Umbilical cord (tissue), 2 donors: ENCODE measurements around the gene MCC. TPM values are rescaled to one million over a fixed set of nuclear protein-coding genes. Genes with fewer than 3 reads are reported as not detected.

ENCODE experiments used
- DNase-seq: peaks from one replicate; pipeline ENCODE4 v3.0.0-alpha.2; 2015; ENCODE audit warnings: low spot score
- total RNA-seq: library from RNA; depleted of rRNA; stranded (reverse); fragments of >200 nt; gene quantifications from one replicate; pipeline ENCODE4 v1.2.3, GENCODE V29; 2014; ENCODE audit warnings: low replicate concordance; ENCODE audit not compliant: insufficient read depth

Gene MCC
- total RNA-seq, 1 donor from 2014 or later, result 65.2 TPM

DNA sequence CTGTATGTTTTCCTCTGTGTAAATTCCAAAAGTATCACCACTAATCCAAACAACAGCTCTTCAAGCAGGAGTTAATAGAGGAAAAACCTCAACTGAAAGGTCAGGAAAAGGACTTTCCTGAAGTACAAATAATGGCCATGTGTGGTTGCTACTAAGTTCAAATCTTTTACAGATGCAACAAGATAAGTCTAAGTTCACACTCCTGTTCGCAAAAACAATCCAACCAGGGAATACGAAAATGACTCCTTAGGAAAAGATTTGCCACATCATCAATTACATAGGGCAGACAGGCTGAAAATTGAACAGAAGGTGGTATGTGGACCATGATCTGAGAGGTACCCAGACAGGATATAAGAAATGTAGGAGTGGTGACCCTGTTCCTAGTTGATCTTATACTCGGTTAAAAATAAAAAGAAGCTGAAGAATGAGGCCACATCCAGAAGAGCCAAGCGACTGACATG, 263.6 kb downstream of the MCC start:
- no peak for DNase-seq

DNA sequence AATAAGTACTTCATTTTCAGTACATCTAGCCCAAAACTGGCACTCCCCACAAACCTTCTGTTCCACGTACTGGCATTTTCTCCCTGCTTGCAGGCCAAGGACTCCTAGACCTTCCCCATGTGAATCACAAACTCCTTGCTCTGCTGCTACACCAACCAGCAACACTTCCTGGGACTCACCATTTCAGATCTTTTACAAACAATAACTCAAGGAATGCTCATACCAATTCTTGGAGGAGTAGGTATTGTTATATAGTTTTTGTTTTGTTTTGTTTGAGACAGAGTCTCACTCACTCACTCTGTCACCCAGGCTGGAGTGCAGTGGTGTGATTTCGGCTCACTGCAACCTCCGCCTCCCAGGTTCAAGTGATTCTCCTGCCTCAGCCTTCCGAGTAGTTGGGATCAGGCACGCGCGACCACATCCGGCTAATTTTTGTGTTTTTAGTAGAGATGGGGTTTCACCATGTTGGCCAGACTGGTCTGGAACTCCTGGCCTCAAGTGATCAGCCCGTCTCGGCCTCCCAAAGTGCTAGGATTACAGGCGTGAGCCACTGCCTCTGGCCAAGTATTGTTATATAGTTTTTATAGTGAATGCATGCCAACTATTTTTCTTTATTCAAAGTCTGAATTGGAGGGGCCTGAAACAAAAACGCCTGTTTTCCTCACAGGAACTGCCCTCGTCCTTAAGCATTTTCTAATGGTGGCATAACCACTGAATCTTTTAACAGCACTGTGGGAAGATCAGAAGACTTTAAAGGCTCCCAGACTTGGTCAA, 264.2 kb downstream of the MCC start:
- no peak for DNase-seq

DNA sequence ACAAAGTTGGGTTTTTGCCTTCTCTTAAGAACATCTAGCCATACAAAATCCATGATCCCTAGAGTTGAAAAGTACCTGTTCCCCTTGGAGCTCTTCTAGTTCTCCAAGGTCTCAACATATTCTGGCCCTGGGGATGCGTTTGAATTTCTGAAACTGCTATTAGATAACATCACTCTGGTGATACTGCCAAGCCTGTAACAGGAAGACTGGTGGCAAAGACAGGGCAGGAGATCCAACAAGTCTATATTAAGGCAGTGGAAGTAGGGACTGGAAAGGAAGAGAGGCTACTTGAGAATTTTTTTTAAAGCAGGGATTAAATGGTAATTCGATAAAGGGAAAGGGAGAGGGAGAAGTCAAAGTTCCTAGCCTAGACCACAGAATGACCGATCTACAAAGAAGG, 264.9 kb downstream of the MCC start:
- DNase-seq, result no peak

DNA sequence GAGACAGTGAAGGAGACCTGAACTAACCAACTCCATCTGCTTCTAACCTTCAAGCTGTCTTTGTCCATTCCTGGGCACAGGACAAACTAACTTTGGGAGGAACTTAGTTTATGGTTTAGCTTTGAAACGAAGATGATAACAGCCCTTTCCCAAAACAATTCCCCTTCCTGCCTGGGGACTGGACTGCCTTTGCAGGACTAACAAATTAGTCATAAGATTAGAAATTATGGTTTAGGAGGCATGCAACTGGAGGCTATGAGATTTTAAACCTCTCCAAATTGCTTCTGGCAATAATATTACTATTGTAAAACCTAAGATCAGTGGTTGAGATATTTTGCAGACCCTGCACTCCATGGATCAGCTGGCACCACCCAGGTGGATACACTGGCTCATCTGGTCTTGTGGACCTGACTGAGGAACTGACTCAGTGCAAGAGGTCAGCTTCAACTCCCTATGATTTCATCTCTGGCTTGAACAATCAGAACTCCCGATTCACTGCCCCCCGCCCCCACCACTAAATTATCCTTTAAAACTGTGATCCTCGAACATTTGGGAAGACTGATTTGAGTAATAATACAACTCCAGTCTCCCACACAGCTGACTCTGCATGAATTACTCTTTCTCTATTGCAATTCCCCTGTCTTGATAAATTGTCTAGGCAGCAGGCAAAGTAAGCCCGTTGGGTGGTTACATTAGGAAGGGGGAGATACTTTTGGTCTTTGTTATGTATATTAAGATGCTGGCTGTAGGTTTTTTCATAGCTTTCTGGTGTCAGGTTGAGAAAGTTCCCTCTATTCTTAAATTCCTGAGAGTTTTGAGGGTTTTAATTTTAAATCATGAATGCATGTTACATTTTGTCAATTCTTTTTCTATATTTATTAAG, 266.7 kb downstream of the MCC start:
- no peak for DNase-seq

DNA sequence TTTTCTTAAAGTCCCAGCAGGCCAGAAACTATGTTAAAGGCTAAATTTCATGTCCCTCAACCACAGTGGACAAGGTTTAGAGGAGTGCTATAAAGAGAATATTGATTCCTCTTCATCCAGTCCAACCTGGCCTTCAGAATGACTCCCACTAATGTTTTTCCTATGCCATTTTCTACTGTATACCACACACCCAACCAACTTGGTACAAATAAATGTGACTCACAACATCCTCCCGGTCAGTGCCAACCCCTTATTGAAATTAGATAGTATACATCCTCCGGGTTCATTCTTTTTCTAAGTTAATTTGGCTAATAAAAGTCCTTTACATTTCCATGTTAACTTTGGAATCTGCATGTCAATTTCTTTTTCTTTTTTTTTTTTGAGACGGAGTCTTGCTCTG, 268.6 kb downstream of the MCC start:
- DNase-seq, result no peak

DNA sequence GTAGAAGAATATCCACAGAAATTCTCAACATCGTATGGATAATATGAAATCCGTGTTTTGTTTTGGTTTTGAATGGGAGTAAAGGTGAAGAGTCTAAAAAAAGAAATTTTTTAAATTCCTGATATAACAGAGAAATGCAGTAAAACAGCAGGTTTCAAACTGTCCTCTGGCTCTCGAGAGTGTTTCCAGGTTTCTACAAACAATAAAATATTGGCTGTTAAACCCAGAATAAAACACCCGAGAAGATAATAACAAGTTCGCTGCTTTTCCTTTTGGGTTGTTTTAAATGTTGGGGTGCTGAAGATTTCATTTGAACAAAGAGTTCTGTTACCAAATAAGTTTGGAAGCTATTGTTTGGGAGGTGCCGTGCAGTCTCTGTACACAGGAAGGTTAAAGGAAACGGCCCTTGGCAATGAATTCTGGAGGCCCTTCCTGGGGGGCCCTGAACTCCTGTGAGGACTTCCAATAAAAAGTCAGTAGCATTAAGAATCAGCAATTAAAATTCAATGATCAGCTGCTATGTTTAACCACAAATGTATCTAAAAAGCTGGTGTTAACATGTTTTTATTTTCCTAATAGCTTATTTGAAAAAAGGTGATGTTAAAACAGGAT, 269.2 kb downstream of the MCC start:
- DNase-seq, result no peak

DNA sequence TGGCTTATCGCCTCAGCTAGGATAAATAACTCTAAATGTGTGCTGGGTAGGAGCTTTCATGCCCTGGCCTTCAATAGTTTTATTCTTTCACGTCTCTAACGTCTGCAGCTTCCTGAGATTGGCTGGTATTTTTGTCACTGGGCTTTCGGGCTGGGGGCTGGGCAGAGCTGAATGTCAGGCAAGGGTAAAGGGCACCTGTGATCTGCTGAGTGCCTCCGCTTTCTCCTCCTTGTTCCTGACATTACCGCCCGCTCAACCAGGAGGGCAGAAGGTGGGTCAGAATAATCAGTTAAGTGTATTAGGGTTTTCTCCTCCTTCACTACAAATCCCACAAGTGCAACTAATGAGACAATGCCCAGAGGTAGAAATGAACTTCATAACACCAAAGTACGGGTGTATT, 270.1 kb downstream of the MCC start:
- no peak for DNase-seq

DNA sequence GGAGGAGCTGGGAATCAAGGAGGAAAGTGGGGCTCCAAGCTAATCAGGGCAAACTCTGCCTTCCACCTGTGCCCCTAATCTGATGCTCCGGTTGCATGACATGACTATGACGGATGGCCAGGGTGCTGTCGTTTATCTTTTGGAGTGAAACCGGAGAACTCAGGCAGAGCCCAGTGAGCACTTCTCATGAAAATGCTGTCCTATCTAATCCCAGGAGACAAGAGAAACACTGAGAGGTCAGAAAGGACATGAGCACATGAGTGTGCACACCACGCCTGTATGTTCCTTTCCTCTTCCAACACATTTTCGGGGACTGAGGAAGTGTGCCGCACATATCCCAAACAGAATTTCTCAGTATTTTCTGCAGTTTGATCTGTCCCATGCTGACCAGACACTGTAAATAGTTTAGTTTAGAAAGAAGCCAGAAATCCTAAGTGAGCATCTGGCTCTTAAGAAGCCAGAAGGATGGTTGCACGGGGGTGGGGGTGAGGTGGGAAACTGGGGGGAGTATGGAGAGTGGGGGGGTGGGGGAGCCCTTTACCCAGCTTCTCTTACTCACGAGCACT, 270.6 kb downstream of the MCC start:
- DNase-seq, result no peak

DNA sequence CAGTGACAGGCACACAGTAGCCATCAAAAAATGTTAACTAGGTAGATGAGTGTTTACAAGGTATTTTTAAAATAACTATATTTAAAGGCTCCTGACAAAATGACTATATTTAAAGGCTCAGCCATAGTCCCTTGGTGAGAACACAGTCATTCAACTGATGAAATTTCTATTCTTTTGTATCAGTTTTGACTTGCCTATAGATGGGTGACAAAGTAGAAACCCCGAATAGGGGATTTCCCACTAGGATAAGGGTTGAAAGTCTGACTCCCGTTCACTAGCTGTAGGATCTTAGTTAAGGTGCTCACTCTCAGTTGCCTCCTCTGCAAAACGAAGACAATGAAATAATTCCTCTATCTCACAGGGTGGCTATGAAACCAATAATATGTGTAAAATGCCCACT, 271.7 kb downstream of the MCC start:
- DNase-seq, result no peak

DNA sequence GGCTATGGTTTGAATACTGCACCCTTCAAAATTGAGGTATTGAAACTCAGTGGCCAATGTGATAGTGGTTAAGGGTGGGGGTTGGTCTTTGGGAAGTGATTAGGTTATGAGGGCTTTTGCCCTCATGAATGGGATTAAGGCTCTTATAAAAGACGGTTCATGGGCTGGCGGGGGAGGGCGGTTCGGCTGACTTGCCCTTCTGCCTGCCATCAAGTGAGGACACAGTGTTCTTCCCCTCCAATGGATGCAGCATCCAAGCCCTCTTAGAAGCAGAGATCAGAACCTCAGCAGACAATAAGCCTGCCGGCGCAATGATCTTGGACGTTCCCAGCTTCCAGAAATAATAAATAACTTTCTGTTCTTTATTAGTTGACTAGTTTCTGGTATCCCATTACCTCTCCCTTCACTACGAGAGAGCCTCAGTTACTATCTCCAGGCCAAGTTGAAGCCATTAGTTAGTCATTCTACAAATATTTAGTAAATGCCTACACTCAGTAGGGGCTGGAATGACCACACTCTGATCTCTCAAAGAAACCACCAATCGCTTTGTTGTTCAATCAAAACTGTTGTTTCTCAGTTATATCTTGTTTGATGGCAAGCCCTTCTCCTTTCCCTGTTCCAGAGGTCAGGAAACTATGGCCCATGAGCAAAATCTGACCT, 272.7 kb downstream of the MCC start:
- DNase-seq, result no peak

DNA sequence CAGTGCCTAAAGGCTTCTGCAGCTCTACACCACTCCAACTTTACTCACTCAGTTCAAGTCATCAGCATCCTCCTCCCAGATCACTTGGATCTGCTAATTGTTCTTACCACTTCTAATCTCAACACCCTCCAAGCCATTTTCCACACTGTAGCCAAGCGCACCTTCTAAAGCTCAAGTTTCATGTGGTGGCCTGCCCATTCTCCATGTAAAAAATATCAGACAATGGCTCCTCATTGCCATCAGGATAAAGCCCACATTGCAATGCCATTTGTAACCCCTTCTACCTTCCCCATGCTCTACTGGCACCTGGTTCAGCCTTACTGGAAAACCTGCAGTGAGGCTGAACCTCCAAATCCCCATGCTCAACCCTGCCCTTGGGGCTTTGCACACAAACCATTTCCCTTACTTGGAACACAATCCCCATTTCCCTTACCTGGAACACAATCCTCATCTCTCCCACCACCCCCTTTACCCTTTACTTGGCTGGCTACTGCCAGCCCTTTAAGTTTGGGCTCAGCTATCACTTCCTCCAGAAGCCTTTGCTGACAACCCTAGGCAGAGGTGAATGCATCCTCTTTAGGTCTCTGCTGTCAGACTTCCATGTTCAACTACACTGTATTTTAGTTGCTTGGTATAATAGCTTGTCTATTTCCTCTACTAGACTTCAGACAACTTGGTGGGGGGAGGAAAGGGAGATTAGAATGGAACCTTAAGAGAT, 273.5 kb downstream of the MCC start:
- no peak for DNase-seq

DNA sequence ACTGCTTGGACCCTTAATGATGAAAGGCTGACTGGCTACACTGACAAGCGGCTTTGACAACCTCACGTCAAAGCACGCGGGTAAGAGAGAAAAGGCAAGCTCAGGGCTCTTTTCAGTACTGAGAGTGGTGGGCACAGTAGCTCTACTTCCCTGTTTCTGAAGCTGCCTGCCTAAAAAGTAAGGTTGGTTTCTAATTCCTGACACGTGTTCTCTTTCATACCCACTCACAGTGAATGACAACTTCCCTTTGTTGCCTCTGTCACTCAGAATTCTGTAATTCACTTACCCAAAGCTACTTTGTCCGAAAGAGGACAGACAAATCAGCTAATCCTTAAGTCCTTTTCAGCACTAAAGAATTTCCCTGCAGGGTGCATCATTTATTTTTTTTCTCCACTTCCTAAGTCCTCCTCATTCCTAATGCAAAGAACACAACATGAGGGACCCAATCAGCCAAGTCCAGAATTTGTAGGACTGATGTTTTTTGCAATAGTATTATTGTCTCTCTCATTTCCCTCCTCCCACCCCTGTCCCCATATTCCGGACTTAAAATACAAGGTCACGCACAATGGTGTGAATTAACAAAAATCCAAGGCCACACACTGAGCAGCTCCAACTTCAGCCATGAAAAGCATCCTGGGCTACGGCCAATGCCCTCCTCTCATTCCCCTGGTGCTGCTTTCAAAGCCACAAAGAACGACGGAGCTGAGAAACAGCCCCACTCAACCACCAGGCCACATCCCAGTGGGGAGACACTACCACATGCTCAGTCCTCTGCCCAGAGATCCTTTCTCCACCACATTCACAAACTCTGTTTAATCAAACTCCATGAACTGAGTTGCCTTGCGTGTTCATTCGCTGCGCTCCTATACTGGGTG, 274.5 kb downstream of the MCC start:
- DNase-seq, result no peak

DNA sequence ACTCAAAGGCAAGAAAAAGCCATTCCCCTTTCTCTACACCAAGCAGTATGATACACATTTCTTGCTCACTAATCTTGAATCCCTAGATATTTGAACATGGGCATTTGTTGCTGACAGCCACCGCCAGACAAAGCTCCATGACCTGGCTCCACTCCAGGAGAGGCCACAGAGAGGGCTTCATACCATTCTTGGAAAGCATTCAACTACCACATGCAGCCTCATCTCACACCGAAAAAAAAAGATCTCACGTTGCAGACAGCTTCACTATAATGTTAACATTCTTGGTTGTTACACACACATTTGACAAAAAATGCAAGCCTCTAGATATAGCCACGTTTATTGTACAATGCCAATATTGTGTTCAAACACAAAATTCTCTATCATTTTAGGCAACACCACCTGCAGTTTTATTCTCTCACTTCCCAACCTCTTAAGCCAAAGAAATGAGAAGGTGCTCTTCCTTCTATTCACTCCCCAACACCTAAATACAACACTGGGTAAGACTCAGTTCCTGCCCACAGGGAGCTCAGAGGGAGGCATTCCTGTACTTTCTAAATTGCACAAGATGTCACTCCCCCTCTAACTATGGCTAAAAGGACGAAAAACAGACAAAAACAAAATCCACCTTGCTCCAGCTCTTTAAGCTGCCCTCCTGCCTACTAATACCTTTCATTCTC, 275.9 kb downstream of the MCC start:
- DNase-seq, result peak; percentile 77

DNA sequence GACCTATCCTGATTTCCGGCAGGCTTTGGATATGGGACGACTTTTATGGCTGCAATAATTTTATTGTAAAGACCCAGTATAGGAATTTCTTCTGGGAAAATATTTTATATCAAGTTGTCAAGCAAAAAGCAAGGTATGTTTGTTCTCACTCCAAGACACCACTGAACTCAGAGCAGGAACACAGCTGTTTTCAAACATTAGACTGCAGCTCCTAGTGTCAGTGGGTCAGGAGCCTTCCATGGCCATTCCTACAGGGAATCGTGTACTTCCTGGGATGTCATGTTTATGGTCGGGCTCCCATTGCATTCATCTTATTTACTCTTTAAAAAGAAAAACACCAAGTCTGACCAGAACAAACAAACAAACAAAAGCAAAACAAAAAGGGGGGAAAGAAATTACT, 278.8 kb downstream of the MCC start:
- DNase-seq, result no peak

DNA sequence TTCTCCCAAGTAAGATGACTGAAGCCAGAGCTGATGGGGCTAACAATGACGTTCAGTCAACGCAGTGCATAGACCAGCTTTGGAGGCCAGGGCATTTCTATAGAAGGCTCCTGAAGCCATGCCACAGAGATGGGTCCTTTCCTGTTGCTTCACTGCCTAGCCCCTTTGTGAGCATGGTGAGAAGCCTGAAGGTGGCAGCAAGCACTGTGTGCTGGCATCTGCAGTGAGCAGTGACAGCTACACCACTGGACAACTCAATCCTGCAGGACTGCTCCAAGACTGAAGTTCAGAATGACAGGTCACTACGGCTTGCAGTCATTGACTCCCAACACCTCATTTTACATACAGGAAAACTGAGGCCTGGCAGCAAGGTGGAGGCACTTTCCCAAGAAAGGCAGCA, 282.4 kb downstream of the MCC start:
- DNase-seq, result no peak

DNA sequence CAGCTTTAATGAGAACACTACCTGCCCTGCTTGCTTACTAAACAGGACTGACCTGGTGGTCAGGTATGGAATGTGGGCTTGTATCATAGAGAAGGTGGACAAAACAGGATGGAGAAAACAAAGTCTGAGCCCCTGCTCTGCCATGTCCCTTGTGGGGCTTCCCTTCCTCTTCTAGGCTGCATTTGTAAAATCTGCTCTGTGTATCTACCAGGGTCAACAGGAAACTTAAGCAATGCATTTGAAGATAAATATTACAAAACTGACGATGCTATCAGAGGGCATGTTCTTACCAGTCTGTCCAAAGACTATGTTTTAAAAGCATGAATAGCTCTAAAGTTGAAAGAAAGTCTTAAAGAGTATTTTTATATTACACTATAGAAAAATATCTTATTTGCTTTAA, 282.9 kb downstream of the MCC start:
- no peak for DNase-seq

DNA sequence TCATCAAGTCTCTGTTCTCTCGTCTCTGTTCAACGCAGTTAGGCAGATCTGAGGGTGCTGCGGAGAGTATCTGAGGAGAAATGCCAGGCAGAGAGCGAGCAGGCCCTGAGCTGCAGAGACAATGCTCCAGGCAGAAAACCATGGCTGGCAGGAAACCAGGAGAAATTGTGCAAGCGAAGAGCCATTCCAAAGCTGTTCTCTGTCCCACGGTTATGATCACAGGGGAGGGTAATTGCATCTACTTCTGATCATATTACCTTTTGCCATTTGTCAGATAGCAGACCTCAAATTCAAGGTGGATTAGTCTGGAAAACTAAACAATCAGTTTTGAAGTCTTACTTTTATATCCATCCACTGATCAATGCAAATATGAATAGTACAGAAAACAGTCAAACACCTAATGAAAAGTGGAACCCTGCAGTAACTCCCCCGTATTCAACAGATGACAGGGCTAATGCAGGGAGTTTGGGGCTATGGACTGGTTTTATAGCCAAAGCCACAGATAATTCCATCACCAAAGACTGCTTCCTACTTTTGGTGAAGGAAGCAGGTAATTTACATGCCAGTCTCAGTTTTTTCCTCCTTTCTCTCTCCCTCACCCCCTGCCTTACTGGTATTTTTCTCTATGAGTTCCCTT, 283.6 kb downstream of the MCC start:
- peak; percentile 60 for DNase-seq

DNA sequence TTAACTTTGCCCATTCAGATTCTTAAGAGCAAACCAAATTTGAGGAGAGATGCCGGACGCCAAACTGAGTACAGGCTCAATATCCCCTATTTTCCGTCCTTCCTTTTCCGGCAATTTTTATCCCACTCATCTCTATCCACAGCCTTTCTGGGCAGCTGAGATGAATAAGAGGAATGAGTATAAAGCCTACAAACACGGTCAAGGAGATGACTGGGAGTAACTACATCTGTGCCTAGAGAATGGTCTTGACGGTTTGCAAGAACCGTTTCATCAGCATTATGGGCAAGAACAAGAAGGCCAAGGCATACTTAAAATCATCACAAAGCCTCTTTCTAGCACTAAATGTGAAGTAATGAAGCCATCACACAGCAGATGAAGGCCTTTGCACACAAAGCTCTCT, 284.3 kb downstream of the MCC start:
- DNase-seq, result no peak
